Cardiac atrium fibroblast (primary cell): ENCODE data around the gene LRRC8D. TPM values are rescaled to one million over a fixed set of nuclear protein-coding genes. Genes with fewer than 3 reads are reported as not detected.

Experiments used
- total RNA-seq: library from RNA; depleted of rRNA; stranded (reverse); fragments of >200 nt; gene quantifications from 2 replicates; pipeline ENCODE4 v1.2.3, GENCODE V29; 2015

The LRRC8D gene
- 48.7 and 53.6 TPM in 2 replicates for total RNA-seq

GRCh38 chr1:89820422-89821321 lies at the start of gene LRRC8D:
Gene LRRC8D, plus strand, starts transcription at chr1:89821032. Its CDS starts 112,037 bp downstream, at chr1:89933069.

Other genes with a start within 250 kb of the LRRC8D start
- 6.9 and 7.6 TPM in 2 replicates for gene LRRC8C, start 187.9 kb upstream of the LRRC8D start, total RNA-seq
- gene ZNF326, start 174.1 kb downstream of the LRRC8D start, total RNA-seq, result 3.1 and 6.0 TPM in 2 replicates